BJ (cell line): ENCODE results near the gene EHD2. TPM values are rescaled to one million over a fixed set of nuclear protein-coding genes. Genes with fewer than 3 reads are reported as not detected.

Source experiments
- CTCF ChIA-PET: fragments of 350-600 bp; formaldehyde crosslinking; extraction: SDS; loops from one replicate; lab custom pipeline; 2021; ENCODE audit warnings: antibody characterized with exemption, inconsistent platforms; lab: Yijun Ruan, JAX
- POLR2A ChIA-PET: fragments of 300-600 bp; sonication (Branson Sonifier 250); formaldehyde crosslinking; extraction: SDS; loops from one replicate; lab custom pipeline; 2021; ENCODE audit warnings: antibody characterized with exemption; lab: Charles Lee
- DNase-seq: peaks from one replicate; pipeline ENCODE4 v3.0.0-alpha.2; 2011; ENCODE audit warnings: low read depth
- H3K27me3 ChIP-seq: 2 replicates; pipeline ENCODE4 v1.6.0; 2011; ENCODE audit warnings: low read length; ENCODE audit not compliant: control insufficient read depth, insufficient read depth
- H3K36me3 ChIP-seq: 2 replicates; pipeline ENCODE4 v1.5.1; 2011; ENCODE audit warnings: low read length; ENCODE audit not compliant: control insufficient read depth, insufficient read depth
- H3K4me3 ChIP-seq: 2 replicates; pipeline ENCODE4 v1.5.1; 2011; ENCODE audit warnings: low read depth, mild to moderate bottlenecking, control low read depth, low read length
- polyA plus RNA-seq: library from polyadenylated mRNA; depleted of rRNA; stranded (reverse); fragments of >200 nt; gene quantifications from 2 replicates; pipeline ENCODE4 v1.2.3, GENCODE V29; 2011
- TF ChIP-seq, protein P1 (sequence below): IDR thresholded peaks from 2 replicates; pipeline ENCODE4 v1.5.1; 2011; ENCODE audit warnings: low read depth, mild to moderate bottlenecking, control low read depth, inconsistent platforms, low read length, moderate library complexity; ENCODE audit not compliant: insufficient read depth

Gene EHD2
- polyA plus RNA-seq, 1 experiment, result 132 TPM

DNA sequence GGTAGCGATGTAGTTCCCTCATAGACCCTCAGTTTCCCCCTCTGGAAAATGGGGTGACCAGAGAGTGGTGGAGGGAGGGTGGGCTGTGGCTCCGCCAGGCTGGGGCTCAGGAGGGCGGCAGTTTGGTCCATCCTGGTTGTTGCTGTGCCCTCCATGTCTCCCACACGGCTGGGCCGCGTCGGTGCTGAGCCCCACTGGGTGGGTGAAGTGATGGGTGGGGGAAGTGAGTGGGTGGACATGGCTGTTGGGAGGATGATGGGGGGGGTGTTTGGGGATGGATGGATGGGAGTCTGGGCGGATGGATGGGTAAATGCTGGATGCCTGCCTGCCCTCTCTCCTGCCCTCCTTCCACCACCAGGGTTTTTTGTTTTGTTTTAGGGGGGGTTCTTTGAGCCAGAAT is 16.6 kb upstream of the EHD2 start:
- no peak for DNase-seq
- Histone ChIP-seq H3K36me3 (peaks cover 26% of the 10 kb centered on the region), H3K27me3 (no peaks in the 10 kb centered on the region), H3K4me3 (no peak overlapping the region)
- ChIA-PET CTCF (interaction anchor here (2.4 to 19.3 kb wide), 2 partner anchors 86 to 264 kb away, joined by 11 to 428 read pairs; no protein-coding TSS in a partner anchor), POLR2A (no interaction called here)
- TF ChIP-seq, protein P1, sequence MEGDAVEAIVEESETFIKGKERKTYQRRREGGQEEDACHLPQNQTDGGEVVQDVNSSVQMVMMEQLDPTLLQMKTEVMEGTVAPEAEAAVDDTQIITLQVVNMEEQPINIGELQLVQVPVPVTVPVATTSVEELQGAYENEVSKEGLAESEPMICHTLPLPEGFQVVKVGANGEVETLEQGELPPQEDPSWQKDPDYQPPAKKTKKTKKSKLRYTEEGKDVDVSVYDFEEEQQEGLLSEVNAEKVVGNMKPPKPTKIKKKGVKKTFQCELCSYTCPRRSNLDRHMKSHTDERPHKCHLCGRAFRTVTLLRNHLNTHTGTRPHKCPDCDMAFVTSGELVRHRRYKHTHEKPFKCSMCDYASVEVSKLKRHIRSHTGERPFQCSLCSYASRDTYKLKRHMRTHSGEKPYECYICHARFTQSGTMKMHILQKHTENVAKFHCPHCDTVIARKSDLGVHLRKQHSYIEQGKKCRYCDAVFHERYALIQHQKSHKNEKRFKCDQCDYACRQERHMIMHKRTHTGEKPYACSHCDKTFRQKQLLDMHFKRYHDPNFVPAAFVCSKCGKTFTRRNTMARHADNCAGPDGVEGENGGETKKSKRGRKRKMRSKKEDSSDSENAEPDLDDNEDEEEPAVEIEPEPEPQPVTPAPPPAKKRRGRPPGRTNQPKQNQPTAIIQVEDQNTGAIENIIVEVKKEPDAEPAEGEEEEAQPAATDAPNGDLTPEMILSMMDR, result no peak

- DNase-seq, result no peak
- ChIA-PET CTCF (interaction anchor here (0.6 to 19.3 kb wide), 23 partner anchors 10 to 266 kb away, joined by 3 to 428 read pairs (median 4); partner anchors contain the start of gene NAPA), POLR2A (no interaction called here)
- TF ChIP-seq, protein P1, result peak; percentile 100
- Histone ChIP-seq H3K36me3 (peaks cover 28% of the 10 kb centered on the region), H3K27me3 (no peaks in the 10 kb centered on the region), H3K4me3 (no peak overlapping the region)
These were observed 15.2 kb upstream of the EHD2 start for GRCh38 chr19:47697863-47698609.

DNA sequence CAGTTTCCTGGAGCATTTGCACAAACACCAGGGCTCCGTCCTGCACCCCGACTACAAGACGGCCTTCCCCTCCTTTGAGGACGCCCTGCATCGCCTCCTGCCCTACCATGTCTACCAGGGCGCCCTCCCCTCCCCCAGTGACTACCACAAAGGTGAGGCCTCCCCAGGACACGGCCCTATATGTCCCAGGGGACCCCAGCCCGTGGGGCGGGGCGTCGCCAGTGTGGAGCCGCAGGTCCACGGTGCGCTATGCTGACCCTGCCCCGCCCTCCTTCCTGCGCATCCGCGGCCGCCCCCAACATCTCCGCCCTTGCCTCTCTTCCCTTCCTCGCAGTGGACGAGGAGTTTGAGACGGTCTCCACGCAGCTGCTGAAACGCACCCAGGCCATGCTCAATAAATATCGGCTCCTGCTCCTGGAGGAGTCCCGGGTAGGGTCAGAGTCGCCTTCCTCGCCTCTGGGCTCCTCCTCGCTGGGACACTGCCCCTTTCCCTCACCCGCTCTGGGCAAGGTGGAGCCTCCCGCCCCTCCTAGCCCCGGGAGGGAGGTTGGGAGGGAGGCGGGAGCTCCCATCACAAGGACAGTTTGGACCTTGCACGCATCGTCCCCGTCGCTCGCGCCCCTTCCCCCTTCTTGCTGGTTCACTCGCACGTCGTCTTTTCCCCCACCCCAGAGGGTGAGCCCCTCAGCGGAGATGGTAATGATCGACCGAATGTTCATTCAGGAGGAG is 14.4 kb upstream of the EHD2 start:
- Histone ChIP-seq H3K4me3 (no peak overlapping the region), H3K27me3 (no peaks in the 10 kb centered on the region), H3K36me3 (peaks cover 26% of the 10 kb centered on the region)
- no peak for DNase-seq
- ChIA-PET POLR2A (no interaction called here), CTCF (interaction anchor here (0.5 to 19.3 kb wide), 33 partner anchors 8 to 350 kb away, joined by 3 to 428 read pairs (median 4); partner anchors contain the start of genes DHX34, EHD2 and NAPA)
- TF ChIP-seq, protein P1, result no peak

DNA sequence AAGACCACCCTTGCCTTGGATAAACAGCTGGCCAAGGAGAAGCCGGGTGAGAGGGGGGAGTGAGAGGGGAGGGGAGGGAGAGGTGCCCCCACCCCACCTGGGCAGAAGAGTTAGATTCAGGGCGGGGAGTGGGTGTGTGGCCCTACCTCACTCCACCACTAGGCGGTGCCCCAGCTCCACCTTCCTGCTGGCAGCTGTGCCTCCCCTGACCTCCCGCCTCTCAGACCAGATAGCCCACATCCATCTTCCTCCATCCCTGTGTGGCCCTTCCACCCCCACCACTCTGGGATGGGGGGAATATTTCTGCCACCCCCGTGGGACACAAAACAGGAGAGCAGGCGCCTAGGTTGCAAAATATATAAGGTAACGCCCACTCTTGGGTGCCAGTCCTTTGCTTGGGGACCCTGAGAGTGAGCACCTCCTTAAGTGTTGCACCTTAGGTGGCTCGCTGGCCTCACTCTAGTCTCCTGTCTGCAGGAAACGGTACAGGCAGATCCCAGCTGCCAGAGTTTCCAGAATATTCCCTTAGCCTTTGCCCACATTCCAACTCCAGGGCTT is 13.8 kb upstream of the EHD2 start:
- H3K4me3 ChIP-seq, result no peak overlapping the region
- TF ChIP-seq, protein P1, result peak; percentile 82
- peaks cover 26% of the 10 kb centered on the region for H3K36me3 ChIP-seq
- no peak for DNase-seq
- H3K27me3 ChIP-seq, result no peaks in the 10 kb centered on the region
- ChIA-PET CTCF (interaction anchor here (0.6 to 19.3 kb wide), 23 partner anchors 8 to 351 kb away, joined by 3 to 428 read pairs (median 6); partner anchors contain the start of genes DHX34, EHD2 and NAPA), POLR2A (no interaction called here)
